Renal cortical epithelial cell (primary cell): Measurements from ENCODE around the gene TFEB. TPM values are rescaled to one million over a fixed set of nuclear protein-coding genes. Genes with fewer than 3 reads are reported as not detected.

Experiments
- DNase-seq: peaks from one replicate; pipeline ENCODE4 v3.0.0-alpha.2; 2011; ENCODE audit warnings: low read depth
- total RNA-seq: library from RNA; depleted of rRNA; stranded (reverse); fragments of >200 nt; gene quantifications from 2 replicates; pipeline ENCODE4 v1.2.3, GENCODE V29; 2014

Gene TFEB
- total RNA-seq, 1 donor from 2014 or later: 14.7 TPM

DNA sequence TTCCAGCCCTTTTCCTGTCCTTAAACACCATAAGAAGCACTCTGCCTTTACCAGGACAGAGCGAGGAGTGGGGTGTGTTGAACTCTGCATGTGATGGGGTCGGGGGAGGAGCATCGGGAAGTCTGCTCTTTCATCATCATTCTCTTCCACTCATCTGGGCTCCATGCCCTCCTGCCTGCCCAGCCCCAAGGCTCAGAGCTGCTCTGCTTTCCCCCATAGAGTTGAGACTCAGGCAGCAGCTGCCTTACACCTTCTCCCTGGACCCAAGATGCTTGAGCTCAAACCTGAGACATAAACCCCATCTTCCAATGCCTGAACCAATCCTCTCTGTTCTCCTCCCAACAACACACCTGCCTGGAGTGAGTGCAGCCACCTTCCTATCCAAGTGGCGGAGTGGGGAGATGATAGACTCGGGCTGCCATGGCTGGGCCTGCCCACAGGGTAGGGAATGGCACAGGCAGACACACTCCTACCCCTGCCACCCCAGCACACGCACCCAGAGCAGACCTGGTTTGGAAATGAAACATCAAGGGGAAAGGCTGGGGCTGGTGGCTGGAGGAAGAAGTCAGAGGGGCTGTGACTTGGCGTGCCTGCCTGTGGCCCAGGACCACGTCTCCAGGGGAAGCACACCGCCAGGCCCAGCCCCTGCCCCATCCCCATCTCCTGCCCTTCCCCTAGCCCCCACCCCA lies 28.4 kb downstream of the TFEB start:
- peak; percentile 54 for DNase-seq

DNA sequence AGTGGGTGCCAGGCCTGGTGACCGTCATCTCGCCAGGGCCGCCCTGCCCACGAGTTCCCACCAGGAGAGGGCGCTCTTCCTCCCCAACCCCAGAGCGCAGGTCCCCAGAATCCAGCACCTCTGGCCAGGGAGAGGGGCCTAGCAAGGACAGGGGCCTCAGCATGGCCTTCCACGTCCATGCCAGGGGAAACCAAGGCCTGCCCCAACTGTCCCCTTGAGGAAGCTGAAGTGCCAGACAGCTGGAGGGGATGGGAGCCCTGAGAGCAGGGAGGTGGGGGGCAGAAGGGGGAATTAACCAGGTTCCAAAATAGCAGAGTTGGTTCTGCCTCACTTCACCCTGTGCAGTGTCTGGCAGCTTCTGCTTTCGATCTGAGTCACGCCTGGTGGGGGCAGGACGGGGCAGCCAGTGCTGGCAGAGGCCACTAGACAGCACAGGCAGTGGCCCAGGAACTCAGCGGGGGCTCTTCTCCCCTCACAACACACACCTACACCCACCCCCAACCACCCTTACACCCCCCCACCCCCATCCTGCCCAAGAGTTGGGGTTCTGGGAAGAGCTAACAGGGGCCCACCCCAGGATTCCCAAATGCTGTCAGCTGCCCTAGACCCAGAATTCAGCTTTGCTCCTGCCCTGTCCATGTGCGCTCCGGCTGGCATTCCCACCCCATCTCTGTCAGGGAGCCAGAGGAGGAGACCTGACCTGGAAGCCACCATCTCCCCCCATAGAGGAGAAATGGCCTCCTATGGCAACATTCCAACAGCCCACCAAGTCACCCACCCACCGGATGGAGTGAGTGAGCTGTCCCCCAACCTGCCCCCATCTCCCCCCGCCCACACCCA lies 29.2 kb downstream of the TFEB start:
- peak; percentile 71 for DNase-seq

DNA sequence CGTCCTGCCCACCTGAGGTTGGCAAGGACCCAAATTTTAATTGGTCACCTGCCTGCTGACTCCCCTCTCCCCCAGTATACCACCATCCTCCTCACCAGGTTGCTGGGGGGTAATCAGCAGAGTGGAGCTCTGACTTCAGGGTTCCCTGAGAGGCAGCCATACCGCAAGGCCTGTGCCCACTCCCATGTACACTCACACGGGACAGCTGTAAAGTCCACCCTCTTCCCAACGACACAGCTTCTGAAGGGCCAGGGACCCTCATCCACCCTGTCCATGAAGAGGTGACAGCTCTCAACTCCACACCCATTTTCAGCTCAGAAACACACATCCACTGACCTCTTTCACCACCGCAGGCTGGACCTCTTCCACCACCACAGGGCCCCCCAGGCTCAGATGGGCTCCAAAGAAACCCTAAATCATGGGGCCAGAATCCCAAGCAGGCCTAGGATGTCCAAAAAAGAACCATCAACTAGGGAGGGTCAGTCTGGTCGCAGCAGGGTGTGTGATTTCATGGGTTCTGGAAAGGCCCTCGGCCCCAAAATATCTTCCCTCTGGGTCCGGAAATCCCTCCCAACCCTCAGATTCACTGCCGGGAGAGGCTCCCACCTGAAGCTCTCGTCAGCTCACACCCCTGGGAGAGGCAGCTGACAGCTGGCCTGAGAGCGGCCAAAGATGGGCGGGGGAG lies 30.0 kb downstream of the TFEB start:
- DNase-seq: no peak

DNA sequence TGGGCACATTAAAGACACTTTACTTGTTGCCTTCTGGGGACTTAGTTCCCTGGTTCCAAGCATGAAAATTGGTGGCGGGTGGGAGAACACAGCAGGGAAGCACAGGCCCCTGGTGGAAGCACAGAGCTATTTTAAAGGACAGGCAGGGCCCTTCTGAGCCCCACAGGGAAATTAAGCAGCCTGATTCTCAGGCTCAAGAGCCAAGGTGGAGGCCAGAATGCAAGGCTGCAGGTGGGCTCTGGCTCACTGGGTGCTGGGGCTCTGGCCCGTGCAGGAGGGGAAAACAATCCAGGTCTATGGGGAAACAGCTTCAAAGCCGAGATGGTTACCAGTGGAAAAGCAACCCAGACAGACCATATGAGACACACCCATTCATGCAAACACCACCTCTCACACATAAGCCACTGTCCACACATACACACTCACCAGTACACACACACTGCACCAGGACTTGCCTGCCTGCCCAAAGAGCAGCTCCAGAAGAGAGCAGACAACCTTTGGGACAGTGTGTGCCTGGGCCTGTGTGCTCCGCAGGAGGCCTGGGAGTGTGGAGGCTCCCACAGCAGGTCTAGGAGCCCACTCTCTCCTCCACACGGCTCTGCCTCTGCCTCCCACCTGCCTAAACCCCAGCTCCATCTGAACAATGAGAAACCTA lies 30.6 kb downstream of the TFEB start:
- no peak for DNase-seq

DNA sequence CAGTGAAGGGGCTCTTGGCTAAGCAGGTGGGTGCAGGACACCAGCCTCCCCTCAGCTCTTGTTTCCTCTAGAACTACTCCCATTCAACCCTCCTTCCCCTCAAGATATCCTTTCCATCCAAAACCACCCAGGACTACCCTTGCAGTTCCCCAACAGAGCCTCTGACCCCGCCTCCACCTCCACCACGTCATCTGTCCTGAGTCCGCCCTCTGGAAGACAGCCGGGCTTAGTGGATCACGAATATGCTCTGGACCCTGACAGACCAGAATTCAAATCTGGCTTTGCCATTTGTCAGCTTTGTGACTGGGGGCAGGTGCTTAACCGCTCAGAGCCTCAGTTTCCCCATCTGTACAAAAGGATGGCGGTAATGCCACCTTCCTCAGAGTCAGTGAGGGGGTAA lies 31.4 kb downstream of the TFEB start:
- no peak for DNase-seq

DNA sequence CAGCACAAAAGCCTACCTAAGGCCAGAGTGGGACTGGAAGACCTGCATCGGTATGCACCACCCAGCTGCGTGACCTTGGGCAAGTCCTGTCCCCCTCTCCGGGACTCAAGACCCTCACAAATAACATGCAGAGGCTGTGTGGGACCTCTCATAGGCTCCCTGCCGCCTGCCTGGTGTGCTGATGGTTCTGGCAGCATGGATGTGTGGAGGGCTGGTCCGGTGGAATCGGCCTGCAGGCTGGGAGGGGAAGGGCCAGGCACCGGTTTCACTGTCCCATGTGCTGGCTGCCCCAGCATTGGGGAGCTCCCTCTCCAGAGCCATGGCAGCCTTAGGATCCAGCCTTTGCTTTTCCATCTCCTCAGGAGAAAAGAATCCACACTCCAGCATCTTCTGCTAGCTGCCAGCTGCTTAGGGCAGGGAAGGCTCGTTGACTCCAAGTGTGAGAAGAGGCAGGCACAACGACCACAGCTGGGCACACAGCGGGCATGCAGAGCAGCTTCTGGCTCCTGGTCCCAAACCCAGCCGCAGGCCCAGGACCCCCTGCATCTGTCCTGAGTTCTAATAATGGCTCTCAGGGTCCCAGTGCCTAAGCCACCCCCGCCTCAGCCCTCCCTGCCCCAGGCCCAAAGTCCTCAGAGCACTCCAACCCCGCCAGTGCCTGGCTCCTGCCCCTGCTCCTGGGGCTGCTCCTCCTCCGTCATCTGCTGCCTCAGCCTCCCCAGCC lies 32.5 kb downstream of the TFEB start:
- DNase-seq: no peak

DNA sequence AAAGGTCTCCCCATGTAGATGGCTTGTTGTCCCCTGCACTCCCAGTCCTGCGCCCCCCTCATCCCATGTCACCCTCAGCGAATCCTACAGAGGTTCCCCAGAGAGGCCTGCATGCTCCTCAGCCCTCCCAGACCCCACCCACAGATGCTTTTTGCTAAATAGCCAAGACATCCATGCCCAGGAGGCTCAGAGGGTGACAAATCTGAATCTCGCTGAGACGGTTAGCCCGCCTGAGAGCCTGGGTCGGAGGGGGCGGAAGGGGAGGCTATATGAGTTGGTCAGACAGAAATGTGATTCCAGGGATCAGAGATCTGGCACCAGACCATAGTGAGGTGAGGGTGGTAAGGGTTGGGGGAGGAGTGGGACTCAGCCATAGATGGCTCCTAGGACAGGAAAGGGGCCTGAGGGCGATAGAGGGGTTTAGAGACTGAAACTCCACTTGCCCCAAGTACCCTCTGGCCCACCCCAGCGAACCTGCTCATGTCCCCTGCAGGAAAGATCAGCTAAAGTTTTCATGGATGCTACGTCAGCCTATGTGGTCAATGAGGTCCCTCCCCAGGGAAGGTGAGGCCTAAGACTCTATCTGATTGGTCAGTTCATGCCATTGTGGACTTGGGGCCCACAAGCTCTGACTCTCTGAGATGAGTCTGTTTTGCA lies 33.2 kb downstream of the TFEB start:
- no peak for DNase-seq

DNA sequence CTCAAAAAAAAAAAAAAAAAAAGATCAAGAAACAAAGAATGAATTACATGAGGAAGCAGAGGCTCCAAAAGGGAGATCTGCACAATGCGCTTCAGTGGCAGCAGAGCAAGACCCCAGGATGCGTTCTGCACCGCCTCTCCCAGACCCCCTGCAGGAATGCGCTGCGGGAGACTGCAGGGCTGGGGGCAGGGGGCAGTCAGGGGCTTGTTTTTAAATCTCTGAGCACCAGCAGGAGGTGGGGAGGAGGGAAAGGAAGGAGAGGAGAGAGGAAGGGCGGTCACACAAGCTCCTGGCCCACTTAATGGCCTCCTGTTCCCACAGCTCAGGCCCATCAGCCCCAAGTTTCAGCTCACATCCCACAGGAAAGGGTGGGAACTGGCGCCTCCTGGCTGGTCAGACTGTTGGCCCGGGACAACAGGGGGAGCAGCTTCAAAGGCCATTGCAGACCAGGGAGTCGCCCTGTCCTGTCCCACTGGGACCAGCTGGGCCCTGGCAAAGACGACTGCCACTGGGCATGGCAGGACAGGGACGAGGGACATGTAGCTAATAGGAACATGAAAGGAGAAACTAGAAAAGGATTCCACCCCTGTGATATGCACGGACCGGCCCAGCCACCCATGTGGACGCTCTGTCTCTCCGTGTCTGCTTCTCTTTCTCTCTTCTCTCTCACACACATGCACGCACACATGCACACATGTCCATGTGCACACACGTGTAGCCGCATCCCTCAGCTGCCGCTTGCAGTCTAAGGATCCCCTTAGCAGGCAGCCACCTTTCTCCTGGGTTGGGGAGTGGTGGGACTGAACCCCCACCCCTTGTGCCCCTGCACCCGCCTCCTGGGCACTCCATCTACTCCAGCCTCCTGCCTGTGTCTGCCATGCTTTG lies 34.7 kb downstream of the TFEB start:
- no peak for DNase-seq

DNA sequence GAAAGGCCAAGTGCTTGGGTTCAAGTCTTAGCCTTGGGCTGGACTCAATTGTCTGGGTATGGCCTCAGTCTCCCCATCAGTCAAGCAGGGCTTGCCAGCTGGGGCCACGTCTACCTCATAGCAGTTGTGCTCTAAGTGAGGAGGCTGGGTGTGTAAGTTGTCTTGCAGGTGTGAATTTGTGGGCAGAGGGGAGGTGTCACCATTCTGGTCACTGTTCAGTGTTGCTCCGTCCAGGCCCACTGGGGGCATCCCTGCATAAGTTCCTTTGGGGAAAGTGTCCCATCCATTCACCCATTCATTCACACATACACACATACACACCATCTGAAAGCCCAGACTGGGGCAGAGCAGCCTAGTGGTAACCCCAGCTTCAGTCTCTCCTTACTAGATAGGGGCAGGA lies 36.3 kb downstream of the TFEB start:
- no peak for DNase-seq

DNA sequence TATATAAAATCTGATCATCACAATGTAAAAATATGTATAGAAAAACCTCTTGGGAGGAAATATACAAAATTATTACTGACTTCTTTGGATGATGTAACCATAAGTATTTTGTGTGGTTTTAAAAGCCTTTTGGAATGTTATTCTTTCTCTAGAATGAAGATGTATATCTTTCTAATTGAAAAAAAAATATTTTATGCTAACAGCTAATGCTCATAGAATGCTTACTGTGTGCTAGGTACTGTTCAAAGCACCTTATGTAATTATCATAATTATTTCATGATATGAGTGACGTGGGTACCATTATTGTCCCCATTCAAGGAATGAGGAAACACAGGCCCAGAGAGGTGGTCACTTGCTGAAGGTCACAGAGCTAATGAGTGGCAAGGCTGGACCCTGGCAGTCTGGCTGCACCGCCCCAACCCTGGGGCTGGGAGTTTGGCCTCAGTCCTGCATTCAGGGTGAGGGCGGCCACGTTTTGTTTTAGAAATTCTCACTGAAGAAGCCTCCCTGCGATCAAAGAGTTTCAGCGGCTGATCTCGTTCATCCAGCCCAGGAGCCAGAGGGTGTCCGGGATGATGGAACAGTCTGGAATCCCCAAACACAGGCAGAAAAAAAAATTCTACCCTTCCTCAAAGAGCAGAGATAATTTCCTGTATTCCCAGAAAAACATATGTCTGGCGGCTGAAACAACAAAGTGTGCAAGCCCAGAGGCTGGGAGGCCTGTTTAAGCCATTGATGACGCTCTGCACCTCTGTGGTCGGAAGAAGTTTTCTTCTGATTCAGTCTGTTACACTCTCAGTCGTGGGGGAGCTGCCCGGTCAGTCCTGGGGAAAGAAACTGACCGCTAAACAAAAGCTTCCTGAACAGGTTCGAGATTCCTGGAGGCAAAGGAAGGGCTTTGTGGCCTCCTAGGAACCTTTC lies 37.3 kb downstream of the TFEB start:
- DNase-seq: peak; percentile 45

DNA sequence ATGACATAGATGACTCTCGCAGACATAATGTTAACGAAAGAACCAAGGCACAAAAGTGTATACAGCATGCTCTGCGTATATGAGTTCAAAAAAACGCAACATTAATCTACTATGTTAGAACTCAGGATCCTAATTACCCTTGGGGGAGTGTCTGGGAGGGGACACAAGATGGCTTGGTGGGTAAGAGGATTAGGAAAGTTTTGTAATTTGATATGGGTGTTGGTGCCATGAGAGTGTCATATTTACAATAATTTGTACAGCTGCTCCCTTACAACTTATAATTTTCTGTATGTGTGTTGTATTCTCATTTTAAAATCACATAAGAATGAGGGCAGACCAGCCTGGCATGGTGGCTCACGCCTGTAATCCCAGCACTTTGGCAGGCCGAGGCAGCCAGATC lies 38.6 kb downstream of the TFEB start:
- no peak for DNase-seq

DNA sequence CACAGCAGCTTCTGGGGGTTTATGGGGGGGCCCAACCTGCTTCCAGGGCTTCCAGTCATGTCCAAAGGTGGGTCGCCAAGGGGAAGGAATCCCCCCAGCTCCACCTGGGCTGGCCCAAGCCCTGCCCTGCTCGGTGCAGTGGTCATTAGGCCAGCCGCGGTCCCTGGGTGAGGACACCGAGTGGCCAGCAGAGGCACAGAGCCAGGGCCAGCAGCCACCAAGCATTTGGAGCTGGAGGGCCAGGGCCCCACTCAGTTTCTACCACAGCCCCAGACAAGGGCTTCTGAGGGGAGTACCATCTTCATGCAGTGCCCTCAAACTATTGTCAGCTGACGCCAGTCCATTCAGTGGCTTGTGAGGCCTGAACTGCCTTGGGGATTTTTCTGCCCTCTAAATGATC lies 39.6 kb downstream of the TFEB start:
- DNase-seq: no peak

DNA sequence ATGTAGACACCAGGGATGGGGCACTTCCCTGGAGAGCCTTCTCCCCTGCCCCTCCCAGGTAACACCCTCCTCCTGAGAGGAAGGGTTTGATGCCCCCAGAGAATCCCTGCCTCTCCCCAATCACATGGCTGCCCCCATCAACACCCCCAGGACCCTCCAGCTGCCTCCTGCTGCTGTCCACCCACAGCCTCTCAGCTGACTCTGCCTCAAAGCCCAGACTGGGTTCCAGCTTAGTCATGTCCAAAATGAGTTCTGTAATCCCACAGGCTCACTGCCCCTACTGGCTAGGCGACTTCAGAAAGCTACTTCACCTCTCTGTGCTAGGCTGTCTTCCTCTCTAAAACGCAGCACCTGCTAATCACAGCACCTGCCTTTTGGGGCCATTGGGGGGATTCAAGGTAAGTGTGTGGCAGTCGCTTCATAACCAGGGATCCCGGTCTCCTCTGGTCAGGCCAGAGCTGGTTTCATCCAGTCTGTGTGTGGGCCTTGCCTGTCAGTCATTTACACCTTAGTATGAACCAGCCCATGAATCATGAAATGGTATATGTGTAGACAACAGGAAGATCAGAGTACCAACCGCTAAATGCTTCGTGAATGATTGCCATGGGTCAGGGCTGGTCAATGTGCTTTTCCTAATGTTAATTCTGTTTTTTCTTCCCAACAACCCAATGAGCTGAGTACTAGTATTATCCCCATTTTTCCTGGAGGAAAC lies 40.4 kb downstream of the TFEB start:
- peak; percentile 58 for DNase-seq

DNA sequence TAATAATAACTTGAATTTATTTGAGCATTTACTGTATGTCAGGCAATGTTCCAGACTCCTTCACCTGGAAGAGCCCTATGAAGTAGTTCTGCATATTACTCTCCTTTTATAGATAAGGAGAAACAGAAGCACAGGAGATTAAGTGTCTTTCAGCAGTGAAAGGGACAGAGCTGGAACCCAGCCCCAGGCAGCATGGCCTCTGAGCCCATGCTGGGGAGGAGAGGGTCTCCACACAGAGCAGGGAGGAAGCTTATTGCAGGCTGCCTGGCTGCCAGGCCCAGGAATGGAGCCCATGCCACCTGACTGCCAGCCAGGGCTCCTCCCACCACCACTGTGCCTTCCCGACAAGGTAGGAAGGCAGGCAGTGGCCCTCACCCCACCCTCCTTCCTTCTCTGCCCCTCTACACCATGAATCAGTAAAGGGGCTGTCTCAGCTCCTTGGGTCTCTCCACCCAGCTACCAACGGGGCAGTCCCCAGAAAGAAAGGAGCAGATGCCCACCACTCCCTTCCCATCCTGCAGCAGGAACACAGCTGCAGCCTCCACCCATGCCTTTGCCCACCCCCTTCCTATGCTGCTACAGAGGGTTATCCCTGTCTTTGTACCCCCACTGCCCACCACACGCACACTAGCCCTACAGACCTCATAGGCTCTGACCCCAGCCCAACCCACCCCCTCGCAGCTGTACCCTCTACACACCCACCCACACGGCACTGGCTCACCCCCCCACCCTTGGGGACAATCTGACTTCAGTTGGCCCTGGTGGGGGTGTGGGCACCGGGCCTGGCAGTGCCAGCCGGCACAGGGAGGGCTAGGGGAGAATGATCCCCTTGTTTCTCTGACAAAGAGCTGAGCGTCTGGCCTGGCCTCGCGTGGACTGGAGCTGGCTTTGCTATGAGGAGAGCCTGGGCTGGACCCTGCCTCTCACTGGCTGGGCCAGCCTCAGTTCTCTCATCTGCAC lies 41.8 kb downstream of the TFEB start:
- DNase-seq: no peak

DNA sequence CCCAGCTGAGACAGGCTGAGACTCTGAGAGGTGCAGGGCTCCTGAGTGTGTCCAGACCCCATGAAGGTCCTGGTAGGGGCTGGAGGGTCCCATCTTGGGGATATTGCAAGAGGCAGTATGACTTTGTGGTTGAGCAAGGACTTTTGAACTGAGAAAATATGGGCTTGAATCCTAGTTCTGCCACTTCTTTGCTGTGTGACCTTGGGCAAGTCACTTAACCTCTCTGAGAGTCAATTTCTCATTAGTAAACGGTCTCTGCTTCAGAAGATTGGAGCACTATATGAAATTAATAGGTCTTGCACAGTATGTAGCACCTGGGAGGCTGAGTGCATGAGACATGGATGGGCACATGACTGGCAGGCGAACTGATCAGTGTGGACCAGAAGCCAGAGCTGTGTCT lies 42.7 kb downstream of the TFEB start:
- DNase-seq: no peak

DNA sequence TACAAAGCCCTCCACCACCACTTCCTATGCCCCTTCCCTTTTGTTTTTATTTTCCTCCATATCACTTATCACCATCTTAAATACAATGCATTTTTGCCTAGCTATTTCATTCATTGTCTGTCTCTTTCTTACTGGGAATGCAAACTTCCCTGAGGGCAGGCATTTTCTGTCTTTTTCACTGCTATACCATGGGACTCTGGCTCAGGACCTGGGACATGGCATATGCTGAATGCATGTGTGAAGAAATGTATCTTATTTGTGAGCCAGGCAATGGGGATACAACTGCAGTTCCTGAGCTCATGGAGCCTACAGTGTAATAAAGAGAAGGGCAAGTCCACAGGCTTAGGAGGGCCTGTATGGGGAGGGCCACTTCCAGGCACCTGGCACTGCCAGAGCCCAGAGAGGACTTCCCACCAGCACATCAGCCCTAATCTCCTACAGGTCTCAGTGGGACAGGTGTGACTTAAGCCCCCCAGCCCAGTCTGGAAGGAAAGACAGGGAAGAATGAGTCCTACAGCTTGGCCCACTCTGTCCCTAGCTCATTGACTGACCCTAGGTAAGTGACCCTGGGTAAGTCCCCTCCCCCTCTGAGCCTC lies 43.2 kb downstream of the TFEB start:
- DNase-seq: no peak
